HG03457 (cell line): ENCODE results near the gene FGF14.

Source experiments
- ATAC-seq: cut with Tn5 transposase; IDR thresholded peaks from one replicate; pipeline ENCODE4 v1.9.1; 2021; ENCODE audit warnings: moderate number of reproducible peaks; ENCODE audit not compliant: unreplicated experiment

FGF14 gene

DNA sequence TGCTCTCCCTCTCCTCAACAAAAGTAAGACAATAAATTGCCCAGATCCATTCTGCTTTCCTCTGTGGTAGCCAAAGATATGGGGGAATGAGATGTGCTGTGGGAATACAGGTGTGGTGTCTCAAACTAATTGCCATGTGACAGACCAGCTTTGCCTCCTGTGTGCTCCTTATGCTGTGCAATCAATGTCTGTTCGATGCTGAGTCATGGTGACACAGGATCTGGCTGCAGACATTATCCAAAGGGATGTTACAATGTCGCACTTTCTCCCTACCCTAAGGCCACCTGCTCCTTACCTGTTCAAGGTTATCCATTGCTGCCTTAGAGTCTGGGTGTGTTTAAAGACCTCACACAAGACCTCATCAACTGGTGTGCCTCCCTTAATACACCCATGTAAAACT lies 32.5 kb downstream of the FGF14 start:
- ATAC-seq: no peak

DNA sequence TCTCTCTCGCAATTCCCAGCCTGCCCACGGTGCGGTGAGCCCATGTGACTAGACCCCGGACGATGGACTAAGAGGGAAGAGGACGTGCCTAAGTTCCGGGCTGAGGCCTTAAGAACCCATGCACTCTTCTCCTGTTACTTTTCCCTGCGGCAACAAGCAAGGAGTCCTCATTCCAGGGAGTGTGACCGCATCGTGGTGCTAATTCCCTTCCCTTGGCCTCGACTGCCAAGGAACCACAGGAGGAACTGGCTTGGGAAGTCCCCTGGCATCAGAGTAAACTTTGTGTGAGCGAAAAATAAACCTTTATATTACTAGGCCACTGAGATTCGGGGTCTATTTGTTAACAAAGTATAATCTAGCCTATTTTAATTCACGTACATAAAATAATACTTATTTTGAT lies 34.0 kb downstream of the FGF14 start:
- ATAC-seq: no peak

DNA sequence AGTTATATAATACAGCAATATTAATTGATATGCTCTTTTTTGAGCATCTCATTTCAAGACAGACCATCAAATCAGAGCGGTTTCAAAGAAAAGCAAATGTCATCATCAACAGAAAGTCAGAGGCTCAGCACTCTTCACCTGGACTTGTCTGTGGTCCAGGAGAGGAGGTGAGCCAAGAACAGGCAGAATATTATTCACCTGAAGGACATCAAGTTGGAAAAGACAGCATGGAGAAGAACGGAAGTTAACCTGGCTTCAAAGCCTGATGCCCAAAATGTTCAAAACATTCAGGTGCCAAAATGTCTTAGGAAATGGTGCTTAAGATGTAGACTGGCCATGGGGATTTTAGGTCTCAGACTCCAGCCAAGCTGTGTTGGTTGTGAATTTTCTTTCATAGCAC lies 40.7 kb downstream of the FGF14 start:
- no peak for ATAC-seq

DNA sequence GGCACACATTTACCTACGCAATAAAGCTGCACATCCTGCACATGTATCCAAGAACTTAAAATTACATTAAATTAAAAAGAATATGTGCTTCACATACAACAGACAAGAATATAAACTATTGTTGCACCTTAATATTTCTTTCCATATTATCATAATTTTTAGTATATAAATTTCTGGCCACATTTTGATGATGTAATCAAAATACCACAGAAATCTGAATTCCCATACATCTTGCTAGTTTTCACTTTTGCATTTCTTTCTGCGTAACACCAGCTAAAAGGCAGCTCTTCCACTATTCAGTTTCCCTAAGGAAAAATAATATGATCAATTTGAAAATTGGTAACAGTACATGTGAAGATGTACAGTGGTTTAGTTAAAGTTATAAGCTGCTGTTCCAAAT lies 42.6 kb downstream of the FGF14 start:
- no peak for ATAC-seq

DNA sequence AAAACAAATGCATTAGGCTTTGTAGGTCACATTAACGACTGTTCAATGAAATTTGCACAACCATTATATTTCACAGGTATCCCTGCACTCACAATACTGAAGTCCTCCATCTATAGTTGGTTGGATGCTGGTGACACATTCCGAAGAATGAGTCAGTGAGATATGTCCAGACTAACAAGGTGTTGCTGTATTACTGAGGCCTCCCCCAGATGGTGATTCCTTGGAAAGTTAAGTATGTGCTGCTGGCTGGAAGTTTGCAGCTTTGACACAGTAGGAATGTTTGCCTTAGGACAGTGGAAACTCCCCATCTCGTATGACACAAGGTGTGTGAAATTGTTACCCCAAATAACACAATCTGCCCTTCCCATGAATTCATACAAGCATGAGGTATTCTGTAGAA lies 46.6 kb downstream of the FGF14 start:
- ATAC-seq: no peak

DNA sequence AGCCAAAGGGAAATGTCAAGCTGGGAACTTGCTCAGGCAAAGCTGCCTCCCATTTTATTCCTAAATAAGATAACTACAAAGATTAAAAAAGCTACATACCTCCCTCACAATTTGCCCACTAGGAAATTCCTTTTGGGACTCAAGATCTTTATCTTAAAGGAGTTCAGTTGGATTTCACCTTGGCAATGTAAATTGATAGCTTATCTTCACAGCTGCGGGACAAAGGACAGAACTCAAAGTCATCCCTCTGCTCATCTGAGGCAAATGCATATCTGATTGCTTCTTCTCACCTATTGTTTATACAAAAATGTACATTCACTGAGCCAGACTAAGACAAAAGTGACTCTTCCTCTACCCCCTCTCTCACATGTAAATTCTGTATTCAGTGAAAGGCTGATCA lies 47.8 kb downstream of the FGF14 start:
- ATAC-seq: no peak

DNA sequence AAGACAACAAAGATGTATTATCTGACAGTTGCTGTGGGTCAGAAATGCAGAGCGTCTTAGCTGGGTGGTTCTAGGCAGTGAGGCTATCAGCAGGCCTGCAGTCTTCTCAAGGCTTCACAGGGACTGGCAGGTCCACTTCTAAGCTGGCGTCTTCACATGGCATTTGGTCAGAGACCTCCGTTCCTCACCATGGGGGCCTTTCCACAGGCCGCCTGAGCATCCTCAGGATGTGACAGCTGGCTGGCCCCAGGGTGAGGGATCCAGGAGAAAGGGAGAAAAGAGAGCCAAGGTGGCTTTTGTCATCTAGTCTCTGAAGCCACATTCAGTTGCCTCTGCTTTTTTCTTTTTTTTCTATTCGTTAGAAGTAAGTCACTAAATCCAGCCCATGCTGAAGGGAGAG lies 50.3 kb downstream of the FGF14 start:
- no peak for ATAC-seq

DNA sequence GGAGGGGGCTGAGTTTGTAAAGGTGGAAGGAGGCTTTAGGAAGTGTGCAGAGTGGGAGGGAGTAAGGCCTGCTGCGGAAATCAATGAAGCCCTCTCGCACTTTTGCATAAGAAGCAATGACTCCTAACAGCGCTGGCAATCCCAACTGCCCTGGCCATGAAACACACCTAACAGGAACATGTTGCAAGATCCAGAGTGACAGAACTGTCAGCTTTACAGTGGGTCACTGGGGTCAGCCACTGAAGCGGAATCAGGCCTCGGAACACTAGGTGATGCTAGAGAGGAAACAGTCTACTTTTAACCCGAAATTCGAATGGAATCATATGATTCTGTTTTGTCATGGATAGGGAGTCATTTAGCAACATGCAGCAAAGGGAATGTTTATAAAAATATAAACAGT lies 54.4 kb downstream of the FGF14 start:
- ATAC-seq: no peak

DNA sequence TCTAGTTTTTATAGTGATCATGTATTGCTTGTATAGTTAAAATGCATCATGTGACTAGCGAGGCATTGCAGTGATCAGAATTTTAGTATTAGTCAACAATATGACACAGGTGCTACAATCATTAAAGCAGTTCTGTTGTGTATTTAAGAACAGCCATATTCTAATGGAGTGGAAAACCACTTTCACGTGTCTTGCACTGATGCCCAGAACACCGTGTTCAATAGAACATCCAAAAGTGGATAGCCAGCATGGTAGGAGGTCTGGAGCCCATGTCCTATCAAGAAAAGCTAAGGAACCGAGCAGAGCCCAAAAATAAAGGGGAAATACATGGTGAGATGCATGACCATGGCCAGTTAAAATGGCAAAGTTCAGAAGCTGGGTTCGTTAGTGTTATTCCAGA lies 55.1 kb downstream of the FGF14 start:
- ATAC-seq: no peak

DNA sequence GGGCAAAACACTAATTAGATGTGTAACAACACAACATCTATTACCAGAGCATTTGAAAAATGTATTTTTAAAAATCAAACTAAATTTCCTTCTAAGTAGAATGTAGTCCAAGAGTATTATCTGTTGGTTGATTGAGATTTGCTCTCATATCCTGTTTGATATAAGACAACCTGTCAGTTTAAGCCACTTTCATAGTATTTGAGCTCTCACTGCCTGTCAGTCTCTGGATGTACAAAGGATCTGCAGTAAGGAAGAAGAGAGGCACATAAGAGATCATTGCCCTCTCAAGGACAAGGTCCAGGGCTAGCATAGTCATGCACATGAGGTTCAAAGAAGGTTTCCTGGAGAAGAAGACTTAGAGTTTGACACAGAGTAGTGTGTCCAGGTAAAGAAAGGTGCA lies 57.4 kb downstream of the FGF14 start:
- ATAC-seq: no peak

DNA sequence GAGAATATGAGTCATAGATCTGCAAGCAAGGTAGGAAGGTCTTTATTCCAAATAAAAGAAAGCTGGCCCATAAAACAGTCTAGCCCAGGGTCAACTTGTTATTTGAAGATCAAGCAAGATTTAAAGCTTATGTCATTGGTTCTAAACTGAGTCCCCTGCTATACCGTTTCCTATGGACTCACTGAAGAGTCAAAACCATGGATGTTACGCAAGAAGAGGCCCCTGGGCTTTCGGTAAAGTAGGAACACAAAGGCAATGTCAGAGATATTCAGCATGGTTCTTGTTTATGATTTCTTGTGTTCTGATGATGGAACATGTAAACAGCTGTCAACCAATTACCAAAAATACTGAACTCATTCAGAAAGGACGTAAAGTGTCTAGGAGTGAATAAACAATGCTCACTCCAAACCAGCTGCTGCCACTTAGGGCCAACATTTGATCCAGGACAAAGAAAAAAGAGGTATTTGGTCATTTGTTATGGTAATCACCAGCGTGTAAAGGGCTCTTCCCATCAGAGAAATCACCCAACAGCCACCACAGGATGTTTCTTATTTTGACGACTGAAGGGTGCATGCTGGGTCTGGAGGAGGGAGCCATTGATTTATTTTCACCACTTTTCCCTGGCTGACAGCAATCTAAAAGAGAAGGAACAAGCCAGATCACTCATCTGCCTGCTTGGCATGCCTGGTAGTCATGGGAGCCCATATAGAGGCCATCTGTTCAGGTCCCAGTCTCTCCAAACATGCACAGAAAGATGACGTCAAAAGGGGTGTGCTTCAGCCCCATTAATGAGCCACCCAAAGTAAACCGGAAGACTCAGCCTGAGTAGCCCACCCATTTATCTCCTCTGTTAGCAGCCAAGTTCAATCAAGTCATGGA lies 68.3 kb downstream of the FGF14 start:
- ATAC-seq: no peak

DNA sequence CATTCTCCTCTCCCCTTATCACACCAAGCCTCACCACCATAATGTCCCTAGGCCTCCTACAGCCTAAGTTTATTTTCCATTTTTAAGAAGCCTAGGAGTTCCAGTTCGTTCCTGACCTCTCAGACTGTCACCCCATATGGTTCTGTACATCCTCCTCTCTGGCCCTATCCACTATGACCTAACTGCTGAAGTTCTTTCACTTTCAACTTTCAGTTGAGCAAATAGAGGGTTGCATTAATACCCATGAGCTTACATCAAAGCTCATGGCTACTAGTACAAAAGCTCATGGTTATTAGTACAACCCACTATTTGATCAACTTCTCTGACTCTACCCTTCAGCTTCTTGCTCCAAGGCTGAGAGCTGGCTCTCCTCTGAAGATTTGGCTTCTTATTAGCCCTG lies 72.9 kb downstream of the FGF14 start:
- ATAC-seq: peak; percentile 84

DNA sequence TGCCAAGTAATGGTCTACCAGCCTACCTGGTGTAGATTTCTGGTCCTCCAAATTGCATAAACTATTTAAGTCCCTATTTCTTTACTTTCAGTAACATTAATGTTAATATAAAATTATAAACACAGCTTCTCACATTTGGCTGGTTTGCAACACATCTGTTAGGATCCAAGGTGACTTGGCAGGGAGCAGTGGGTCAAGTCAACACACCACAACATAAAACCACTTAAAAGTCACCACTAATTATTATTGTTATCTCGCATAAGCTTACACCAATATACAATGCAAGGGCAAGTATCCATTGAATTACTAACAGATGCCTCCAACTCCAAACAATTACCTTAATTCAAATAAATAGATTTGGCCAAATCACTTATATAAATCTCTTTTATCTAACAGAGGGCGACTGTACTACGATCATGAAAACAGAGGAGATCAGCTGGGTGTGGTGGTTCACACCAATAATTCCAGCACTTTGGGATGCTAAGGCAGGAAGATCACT lies 74.7 kb downstream of the FGF14 start:
- no peak for ATAC-seq

DNA sequence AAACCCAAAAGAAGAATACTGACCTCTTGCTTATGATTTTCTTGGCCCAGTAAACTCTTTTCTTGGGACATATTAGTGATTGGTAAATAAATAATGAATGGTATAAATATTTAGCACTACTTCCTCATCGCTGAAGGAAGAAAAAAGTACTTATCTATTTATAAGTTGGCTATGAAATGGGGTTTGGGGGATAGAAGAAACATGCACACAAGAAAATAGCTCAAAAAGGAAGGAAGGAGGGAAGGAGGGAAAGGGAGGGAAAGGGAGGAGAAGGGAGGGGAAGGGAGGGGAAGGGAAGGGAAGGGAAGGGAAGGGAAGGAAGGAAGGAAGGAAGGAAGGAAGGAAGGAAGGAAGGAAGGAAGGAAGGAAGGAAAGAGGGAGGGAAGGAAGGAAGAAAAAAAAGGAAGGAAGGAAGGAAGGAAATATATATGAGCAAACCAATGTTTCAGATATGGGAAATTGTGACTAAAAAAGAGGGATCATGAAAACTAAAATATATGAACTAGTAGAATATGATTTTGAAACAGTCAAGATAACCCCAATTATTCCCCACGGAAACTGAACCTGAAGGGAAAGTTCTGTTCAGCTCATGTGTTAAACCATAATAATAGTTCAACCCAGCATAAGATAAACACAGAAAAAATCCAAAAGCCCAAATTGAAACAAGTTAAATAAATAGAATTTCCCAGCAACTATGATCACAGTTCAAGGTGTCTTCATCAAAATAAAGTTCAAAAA lies 75.3 kb downstream of the FGF14 start:
- ATAC-seq: no peak

DNA sequence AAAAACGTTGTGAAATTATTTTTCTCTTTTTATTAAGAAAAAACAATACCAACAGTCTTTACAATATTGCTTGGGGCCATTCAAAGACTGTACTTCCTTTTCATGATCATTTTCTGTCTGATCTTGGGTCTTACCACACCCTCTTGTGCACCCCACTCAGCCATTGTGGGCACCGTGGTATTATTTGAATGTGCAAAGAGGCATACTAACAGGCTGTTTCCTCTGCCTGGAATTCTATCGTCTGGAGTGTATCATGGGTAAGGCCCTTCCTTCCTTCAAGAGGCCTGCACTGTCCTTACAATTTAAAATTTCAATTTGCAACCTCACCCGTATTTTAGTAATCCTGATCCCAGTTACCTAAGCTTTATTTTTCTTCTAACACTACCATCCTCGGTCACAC lies 76.5 kb downstream of the FGF14 start:
- ATAC-seq: no peak

DNA sequence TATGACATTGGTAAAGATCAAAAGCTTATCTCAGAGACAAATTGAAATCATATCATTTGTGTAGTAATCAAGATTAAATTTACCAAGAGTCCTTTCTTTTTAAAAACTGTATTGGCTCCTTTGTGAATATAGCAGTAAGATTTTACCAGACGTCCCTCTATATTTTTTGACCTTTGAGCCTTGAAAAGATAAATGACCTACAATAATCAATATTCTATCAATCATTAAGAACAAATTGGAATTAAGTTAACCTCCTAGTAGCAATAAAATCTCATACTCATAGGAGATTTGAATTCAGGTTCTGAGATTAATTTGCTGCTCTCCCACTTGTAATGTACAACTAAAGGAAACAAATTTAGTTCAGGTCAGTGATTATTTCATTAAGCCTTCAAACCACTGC lies 78.3 kb downstream of the FGF14 start:
- no peak for ATAC-seq

DNA sequence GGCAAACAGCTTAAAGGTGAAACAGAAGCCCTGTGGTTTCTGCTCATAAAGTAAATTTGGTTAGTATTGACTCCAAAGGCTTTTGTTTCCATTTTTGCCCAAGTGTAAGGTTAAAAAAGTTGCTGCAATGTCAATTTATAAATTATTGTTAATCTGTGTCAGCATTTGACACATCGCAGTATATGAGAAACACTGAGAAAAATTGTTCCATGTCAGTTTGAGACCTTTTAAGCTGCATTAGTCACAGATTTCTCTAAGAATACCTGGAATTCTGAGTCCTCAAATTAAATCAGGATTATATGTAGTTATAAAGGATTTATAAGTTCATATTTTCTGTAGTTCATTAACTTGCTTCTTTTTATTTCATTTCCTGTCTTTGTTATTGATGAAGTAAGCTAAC lies 78.8 kb downstream of the FGF14 start:
- no peak for ATAC-seq

DNA sequence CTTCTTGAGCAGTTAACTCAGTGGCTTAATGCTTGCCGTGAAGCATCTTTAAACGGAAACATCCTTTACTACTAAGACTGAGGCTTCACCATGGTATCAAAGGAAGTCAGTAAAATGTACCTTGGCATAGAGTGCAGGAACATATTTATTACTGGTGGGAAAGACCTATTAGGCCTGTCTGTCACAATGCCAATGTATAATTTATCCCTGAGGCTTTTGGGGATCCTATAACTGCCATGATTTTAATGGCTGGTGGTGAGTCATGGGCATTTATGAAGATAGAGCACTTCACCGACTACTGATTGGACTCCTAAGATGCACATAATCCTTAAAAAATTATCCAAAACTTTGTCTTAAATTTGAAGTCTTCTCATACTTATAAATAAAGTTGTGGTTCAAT lies 79.6 kb downstream of the FGF14 start:
- ATAC-seq: no peak

DNA sequence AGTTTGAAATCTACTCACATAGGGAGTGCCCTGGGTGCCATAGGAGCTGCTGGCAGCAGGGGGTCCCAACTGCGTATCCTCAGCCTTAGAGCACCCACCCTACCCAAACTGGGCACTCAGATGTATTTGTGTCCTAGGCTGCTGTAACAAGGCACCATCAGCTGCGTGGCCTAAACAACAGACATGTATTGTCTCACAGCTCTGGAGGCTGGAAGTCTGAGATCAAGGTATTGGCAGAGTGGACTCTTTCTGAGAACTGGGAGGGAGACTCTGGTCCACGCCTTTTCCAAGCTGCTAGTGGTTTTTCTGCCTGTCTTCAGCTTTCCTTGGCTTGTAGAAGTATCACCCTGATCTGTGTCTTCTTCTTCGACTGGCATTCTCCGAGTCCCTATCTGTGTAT lies 83.6 kb downstream of the FGF14 start:
- no peak for ATAC-seq

DNA sequence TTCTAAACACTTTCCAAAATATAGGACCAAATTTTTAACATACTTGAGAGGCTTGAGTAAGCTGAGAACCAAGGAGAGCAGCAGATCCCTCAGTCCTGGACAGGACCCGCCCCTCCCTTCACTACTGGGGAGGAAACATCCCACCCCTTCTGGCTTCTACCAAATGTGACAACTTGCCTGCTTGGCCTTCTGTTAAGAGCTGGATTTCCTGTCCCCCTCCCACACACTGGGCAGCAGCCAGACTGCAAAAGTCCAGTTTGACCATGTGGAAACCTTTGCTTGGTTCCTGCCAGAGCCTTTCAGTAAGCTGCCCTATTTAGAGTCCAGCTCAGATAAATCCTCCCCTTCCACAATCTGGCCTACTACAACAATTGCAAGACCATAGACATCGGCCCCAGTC lies 84.3 kb downstream of the FGF14 start:
- no peak for ATAC-seq

DNA sequence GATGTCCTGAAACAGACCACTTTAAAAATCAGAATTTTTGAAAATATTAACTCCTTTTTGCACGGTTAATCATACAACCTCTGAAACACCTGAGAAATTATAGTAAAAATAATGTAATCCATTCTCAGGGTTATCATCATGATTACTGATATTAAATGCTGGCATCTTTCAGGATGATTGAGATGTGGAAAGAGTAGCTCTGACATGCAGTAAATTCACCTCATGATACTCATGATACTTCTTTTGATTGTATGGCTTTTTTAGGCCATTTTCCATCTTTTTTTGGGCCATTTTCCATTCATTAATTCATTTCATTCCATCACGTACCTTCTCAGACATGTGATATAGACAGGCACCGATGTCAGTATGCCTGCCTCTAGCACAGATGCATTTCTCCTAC lies 85.1 kb downstream of the FGF14 start:
- ATAC-seq: no peak

DNA sequence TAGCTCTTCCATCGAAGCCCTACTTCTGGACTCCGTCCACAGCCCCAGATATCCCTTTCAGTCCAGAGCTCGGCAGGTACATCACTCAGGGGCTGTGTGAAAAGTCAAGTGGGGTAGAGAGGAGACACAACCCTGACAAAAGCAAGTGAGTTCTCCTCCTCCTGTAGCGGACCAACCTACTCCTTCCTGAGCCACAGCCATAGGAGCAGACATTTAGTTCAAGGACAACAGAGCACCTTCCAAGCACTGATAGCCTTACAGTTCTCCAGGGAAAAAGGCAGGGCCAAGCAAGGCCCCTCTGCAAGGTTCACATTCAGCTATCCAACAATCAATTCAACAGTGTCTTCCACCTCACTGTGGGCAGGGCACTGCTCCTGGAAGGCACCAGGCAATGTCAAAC lies 89.0 kb downstream of the FGF14 start:
- no peak for ATAC-seq
